PC-9 (cell line): ENCODE measurements around the gene CD2AP. TPM values are rescaled to one million over a fixed set of nuclear protein-coding genes. Genes with fewer than 3 reads are reported as not detected.

Experiments
- BruUV-seq: library from RNA; stranded (reverse); fragments of 400-500 nt; replicated peaks from 2 replicates; lab custom pipeline; 2021; lab: Mats Ljungman, UMichigan
- CTCF ChIA-PET: fragments of 300-600 bp; sonication (Branson Sonifier 250); formaldehyde crosslinking; loops from one replicate; lab custom pipeline; 2022; ENCODE audit warnings: antibody characterized with exemption; lab: Charles Lee
- POLR2A ChIA-PET: fragments of 300-600 bp; sonication (Branson Sonifier 250); formaldehyde crosslinking; loops from one replicate; lab custom pipeline; 2022; ENCODE audit warnings: antibody characterized with exemption; ENCODE audit not compliant: unreplicated experiment; lab: Charles Lee
- DNase-seq, 2 experiments: peaks; one replicate each; pipeline versions ENCODE4 v3.0.0 to v3.0.0-alpha.2; 2015 to 2022; ENCODE audit warnings: mixed read lengths in 1 of 2
- H2AFZ ChIP-seq: fragments of 200-600 bp; sonication (generic); 2 replicates; pipeline ENCODE4 v1.8.1; 2017; ENCODE audit warnings: antibody characterized with exemption
- H3F3A ChIP-seq: fragments of 200-600 bp; sonication (generic); 2 replicates; pipeline ENCODE4 v1.8.1; 2017; ENCODE audit warnings: antibody characterized with exemption, mild to moderate bottlenecking, low read depth; ENCODE audit not compliant: insufficient read depth
- H3K27ac ChIP-seq: fragments of 200-600 bp; sonication (generic); 2 replicates; pipeline ENCODE4 v1.6.1; 2016; ENCODE audit warnings: mixed run types
- H3K27me3 ChIP-seq: fragments of 200-600 bp; sonication (generic); 2 replicates; pipeline ENCODE4 v1.6.1; 2016; ENCODE audit warnings: low read depth, mixed run types; ENCODE audit not compliant: insufficient read depth
- H3K36me3 ChIP-seq: fragments of 200-600 bp; sonication (generic); 2 replicates; pipeline ENCODE4 v1.6.1; 2016; ENCODE audit warnings: low read depth, mixed run types
- H3K4me1 ChIP-seq: fragments of 200-600 bp; sonication (generic); replicated peaks from 2 replicates; pipeline ENCODE4 v1.6.1; 2016; ENCODE audit warnings: mixed run types; ENCODE audit not compliant: insufficient read depth
- H3K4me2 ChIP-seq: fragments of 200-600 bp; sonication (generic); 2 replicates; pipeline ENCODE4 v1.6.1; 2017; ENCODE audit warnings: mixed run types
- H3K4me3 ChIP-seq: fragments of 200-600 bp; sonication (generic); 2 replicates; pipeline ENCODE4 v1.6.1; 2016; ENCODE audit warnings: mixed run types
- H3K79me2 ChIP-seq: fragments of 200-600 bp; sonication (generic); 2 replicates; pipeline ENCODE4 v1.6.1; 2017; ENCODE audit warnings: low read depth, mixed run types
- H3K9me2 ChIP-seq: fragments of 200-600 bp; sonication (generic); 2 replicates; pipeline ENCODE4 v1.8.1; 2017; ENCODE audit warnings: mild to moderate bottlenecking; ENCODE audit not compliant: insufficient read depth
- H3K9me3 ChIP-seq: fragments of 200-600 bp; sonication (generic); 2 replicates; pipeline ENCODE4 v1.8.1; 2016; ENCODE audit warnings: low read depth; ENCODE audit not compliant: insufficient read depth
- H4K20me1 ChIP-seq: fragments of 200-600 bp; sonication (generic); 2 replicates; pipeline ENCODE4 v1.8.1; 2017; ENCODE audit not compliant: insufficient read depth
- CTCF ChIP-seq: fragments of 200-600 bp; sonication (generic); conservative IDR thresholded peaks from 2 replicates; pipeline ENCODE4 v1.6.1; 2017; ENCODE audit warnings: mixed run types, antibody characterized with exemption, mild to moderate bottlenecking, moderate library complexity
- EZH2 ChIP-seq: fragments of 200-600 bp; sonication (generic); IDR thresholded peaks from 2 replicates; pipeline ENCODE4 v1.8.0; 2017; ENCODE audit warnings: antibody characterized with exemption, low read depth
- intact Hi-C: fragments of 100-400 bp; cut with micrococcal nuclease; formaldehyde crosslinking; loops from one replicate; pipeline ENCODE4 v1.10.0; 2022; ENCODE audit not compliant: unreplicated experiment
- total RNA-seq: library from RNA; stranded (reverse); gene quantifications from 2 replicates; pipeline ENCODE4 v1.2.3, GENCODE V29; 2021

The CD2AP gene
- total RNA-seq, 1 experiment from 2014 or later = 55.5 TPM

DNA sequence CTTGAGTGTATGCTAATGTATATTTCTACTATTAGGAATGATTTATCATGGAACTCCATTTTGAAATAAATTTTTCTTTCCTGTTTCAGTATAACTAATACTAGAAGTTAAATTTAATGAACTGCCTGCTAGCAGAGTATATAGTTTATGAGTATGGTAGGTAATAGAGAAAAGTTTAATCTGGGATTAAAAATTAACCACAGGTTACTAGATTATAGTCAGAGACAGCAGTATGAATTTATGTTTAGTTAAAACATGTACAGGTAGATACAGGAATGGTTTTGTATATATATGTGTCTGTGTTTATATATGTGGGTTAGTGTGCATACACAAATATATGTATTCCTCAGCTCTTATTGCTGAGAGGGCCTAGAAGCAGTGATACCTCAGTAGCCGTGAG is 32.3 kb downstream of the CD2AP start:
- Histone ChIP-seq H4K20me1 (no peaks in the 10 kb centered on the region), H3K9me3 (peaks cover 28% of the 10 kb centered on the region), H3K36me3 (peaks cover 61% of the 10 kb centered on the region), H3K79me2 (peaks cover 67% of the 10 kb centered on the region), H3K4me1 (no peaks in the 10 kb centered on the region), H2AFZ (no peak overlapping the region), H3K27ac (no peak overlapping the region), H3F3A (0 out of 2 replicates have a peak, but pooled peaks cover 11% of the 10 kb centered on the region), H3K4me3 (no peak overlapping the region), H3K27me3 (no peaks in the 10 kb centered on the region), H3K9me2 (no peaks in the 10 kb centered on the region), H3K4me2 (no peak overlapping the region)
- intact Hi-C loops = no loop called here
- DNase-seq = no peak
- ChIA-PET CTCF (no interaction called here), POLR2A (no interaction called here)
- BruUV-seq = no TSS peak
- TF ChIP-seq CTCF (no peak), EZH2 (no peak)

GRCh38 chr6:47512872-47513271 is 35.3 kb downstream of the CD2AP start:
- BruUV-seq = no TSS peak
- peaks cover 49% of the 10 kb centered on the region for H3K36me3 ChIP-seq
- no peak overlapping the region for H3K27ac ChIP-seq
- H3K27me3 ChIP-seq = no peaks in the 10 kb centered on the region
- H3K9me2 ChIP-seq = no peaks in the 10 kb centered on the region
- peaks cover 23% of the 10 kb centered on the region for H3K9me3 ChIP-seq
- H3K4me2 ChIP-seq = no peak overlapping the region
- ChIA-PET CTCF (no interaction called here), POLR2A (interaction anchor here (0.5 kb wide), 1 partner anchor 269 kb away, joined by 3 read pairs; no protein-coding TSS in a partner anchor)
- 0 out of 2 replicates have a peak, but pooled peaks cover 4% of the 10 kb centered on the region for H3F3A ChIP-seq
- H2AFZ ChIP-seq = no peak overlapping the region
- TF ChIP-seq EZH2 (no peak), CTCF (no peak)
- peaks cover 86% of the 10 kb centered on the region for H3K79me2 ChIP-seq
- intact Hi-C loops = no loop called here
- DNase-seq = no peak
- H3K4me1 ChIP-seq = no peaks in the 10 kb centered on the region
- peaks cover 6% of the 10 kb centered on the region; the same call in 1 of the 2 replicates for H4K20me1 ChIP-seq
- H3K4me3 ChIP-seq = no peak overlapping the region

GRCh38 chr6:47519279-47519678 is 41.7 kb downstream of the CD2AP start:
- H3K4me3 ChIP-seq = no peak overlapping the region
- H3F3A ChIP-seq = peaks cover 4% of the 10 kb centered on the region; the same call in 1 of the 2 replicates
- ChIA-PET CTCF (no interaction called here), POLR2A (no interaction called here)
- 0 out of 2 replicates have a peak, but pooled peaks cover 1% of the 10 kb centered on the region for H3K36me3 ChIP-seq
- DNase-seq = no peak
- H2AFZ ChIP-seq = no peak overlapping the region
- no peak overlapping the region for H3K4me2 ChIP-seq
- peaks cover under 1% of the 10 kb centered on the region for H3K9me3 ChIP-seq
- TF ChIP-seq CTCF (no peak), EZH2 (no peak)
- no peaks in the 10 kb centered on the region for H3K9me2 ChIP-seq
- H3K27me3 ChIP-seq = no peaks in the 10 kb centered on the region
- intact Hi-C loops = no loop called here
- no peak overlapping the region for H3K27ac ChIP-seq
- no TSS peak for BruUV-seq
- peaks cover 89% of the 10 kb centered on the region for H3K79me2 ChIP-seq
- peaks cover 23% of the 10 kb centered on the region for H4K20me1 ChIP-seq
- no peaks in the 10 kb centered on the region for H3K4me1 ChIP-seq
